Mammary epithelial cell (primary cell): ENCODE data around the gene ARHGEF28.

Experiments
- CTCF ChIP-seq, 2 donors: IDR thresholded peaks in 1 of 2; conservative IDR thresholded peaks in 1 of 2; 2 replicates each; pipeline ENCODE4 v1.5.1; 2011 to 2012; ENCODE audit warnings: inconsistent platforms in 2 of 2, low read length in 2 of 2, mild to moderate bottlenecking in 2 of 2, control low read depth in 1 of 2, low read depth in 1 of 2; ENCODE audit not compliant: insufficient read depth in 1 of 2; ENCODE audit errors: extremely low read depth in 1 of 2
- EZH2 ChIP-seq: IDR thresholded peaks from 2 replicates; pipeline ENCODE4 v1.6.1; 2012; ENCODE audit warnings: low read length, inconsistent platforms, borderline replicate concordance

DNA sequence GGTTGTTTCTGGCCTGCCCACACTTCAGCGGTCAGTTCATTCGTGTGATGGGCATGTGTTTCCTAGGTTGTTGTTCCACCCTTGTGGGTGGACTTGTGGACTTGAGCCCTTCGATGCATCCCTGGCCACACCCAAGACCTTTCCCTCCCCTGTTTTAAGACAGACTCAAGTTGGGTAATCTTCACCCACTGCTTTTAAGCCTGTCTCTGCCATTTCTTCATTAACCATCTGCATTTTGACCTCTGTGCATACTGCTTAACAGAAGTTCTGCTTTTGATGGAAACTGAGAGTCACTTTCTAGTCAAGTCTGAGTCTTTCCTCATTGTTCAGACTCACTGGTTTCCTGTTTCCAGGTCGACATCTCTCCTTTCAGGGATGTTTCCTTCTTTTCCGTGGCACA is 233.7 kb downstream of the ARHGEF28 start:
- TF ChIP-seq CTCF (conservative IDR thresholded peaks at IDR 0.05 in 1 of 2, IDR thresholded peaks at IDR 0.05 in 1 of 2; ENCODE audit: extremely low read depth in 1 of 2, insufficient read depth in 1 of 2, low read depth in 1 of 2, low read length in 2 of 2) (no peak), EZH2 (no peak)
